Measurements from ENCODE around the gene SMARCA4.
A peak's percentile ranks its signal among the peaks of the same experiment; 100 is the strongest.

SMARCA4 gene

DNA sequence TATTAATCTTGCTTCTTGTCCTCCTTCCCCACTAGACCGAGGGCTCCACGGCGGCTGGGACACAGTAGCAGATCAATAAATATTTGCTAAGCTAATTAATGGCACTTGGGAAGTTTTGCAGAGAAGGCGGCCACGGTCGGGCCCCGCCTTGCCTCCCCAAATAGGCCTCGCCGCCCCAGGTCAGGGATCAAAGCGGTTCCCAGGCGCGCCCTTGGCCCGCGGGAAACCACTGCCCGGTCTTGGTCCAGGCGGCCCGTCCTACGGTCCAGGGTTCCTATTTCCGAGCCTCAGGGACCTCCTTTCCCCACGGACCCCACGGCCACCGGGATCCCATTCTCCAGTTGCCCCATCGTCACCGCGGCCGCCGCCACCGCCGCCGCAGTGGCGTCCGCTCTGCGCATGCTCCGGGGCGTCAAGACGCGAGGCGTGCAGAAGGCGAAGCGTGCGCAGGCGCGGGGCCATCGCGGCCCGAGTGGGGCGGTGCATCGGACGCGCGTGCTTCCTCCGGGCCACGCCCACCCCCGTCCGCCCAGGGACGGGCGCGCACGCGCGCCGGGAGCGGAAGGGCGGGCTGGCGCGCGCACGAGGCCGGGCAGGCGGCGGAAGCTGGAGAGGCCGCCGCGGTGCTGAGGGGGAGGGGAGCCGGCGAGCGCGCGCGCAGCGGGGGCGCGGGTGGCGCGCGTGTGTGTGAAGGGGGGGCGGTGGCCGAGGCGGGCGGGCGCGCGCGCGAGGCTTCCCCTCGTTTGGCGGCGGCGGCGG, at the start of gene SMARCA4:
TSS of gene SMARCA4 (plus strand) at position 717 of the 759 bp plus-strand sequence. CDS start 23,122 bp downstream, outside the sequence.
- DNase-seq = peak; percentile 99

DNA sequence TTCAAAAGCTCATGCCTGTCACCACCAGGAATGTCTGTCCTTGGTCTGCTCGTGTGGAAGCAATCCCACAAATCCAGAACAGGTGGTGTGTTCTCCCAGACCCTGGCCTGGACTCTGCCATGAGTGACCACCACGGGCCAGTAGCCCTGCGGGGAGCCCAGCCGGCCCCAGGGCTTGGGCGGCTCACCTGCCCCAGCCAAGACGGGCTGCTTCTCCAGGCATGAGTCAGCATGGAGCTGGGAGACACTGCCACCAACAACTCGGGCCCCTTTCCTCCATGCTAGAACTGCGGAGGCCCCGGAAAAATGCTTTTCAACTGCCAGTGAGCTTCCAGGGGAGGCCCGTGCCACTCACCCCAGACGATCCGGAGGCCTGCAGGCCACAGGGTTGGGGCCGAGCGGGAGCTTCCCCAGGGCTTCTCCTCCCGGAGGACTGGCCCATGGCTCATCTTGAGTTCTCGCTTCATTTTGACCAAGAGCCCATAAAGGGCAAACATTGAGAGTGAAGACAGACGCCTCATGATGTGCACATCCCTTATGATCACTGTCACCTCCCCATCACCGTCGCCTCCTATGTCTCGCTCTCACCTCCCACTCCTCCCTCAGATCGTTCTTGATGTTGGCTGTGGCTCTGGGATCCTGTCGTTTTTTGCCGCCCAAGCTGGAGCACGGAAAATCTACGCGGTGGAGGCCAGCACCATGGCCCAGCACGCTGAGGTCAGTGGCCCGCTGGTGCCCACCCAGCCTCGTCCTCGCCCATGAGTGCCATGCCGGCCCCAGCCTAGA, 49.1 kb upstream of the SMARCA4 start:
- no peak for DNase-seq

DNA sequence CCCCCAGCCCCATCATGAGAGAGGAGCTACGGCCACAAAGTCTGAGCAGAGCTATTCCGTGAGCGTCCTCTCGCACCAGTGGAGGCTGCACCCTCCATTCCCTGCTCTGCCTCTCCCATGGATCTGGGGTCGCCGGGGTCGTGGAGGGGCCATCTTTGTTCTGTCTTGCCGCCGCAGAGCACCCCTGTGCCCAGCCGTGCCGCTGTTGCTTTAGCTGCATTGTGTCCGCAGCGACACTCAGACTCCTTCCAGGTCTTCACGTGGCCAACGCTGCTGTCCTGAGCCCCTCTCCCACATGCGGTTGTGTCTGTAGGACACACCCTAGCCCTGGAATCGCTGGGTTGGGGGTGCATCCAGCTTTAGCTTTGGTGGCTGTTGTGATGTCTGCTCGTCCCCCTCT, 48.2 kb upstream of the SMARCA4 start:
- no peak for DNase-seq

- no peak for DNase-seq
Measured at GRCh38 chr19:10913716-10914340, 47.0 kb upstream of the SMARCA4 start.

DNA sequence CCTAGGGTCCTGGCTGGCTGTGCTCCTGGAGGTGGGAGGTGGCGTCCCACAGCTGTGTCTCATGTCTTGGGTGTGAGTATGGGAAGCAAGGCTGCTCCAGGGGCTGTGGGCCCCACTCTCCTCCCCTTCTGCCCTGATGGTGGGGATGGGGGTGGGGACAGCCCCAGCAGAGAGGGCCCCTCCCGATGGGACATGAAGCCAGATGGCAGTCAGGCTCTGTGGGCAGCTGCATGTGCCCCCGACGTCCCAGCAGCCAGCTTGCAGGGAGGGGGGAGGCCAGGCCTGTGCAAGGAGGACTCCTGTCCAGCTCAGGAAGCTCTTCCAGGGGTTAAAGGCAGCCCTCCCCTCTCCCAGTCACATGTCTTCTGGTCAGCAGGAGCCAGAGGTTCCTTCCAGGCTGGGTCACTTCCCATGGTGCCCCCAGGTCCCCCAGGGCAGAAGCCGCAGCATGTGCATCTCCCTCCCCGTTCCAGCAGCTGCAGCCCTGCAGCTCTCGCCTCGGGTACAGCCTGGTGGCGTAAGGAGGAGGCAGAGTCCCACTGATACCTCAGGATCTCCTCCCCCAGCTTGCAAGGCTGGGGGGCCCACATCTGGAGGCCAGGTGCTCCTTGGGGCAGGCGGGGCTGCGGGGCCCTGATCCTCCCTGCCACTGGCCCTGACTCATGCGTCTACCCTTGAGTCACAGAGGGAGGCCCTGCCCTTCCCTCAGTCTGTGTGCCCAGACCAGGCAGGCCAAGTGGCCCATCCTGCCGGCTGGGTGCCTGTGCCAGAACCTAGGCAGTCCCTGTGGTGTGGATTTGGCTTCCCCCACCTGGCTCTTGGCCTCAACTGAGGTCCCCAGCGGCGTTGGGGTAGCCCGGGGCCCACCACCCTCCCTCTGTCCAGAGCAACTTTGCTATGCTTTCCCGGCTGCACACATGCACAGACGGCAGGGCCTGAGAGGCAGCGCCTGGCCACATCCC, 45.4 kb upstream of the SMARCA4 start:
- no peak for DNase-seq

DNA sequence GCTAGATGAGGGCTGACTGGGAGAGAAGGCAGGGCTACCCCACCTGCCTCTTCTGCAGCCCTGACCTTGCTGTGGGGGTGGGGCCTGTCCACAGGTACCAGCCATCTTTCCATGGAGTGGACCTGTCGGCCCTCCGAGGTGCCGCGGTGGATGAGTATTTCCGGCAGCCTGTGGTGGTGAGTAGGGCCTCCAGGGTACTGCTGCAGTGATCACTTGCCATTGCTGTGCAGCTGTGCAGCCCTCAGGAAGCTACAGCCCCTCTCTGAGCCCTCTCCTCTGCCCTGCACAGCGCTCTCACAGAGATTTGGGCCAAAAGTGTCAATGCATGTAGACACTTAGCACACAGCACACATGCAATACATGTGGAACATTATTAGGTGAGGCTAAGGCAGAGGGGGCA, 44.2 kb upstream of the SMARCA4 start:
- DNase-seq = no peak

DNA sequence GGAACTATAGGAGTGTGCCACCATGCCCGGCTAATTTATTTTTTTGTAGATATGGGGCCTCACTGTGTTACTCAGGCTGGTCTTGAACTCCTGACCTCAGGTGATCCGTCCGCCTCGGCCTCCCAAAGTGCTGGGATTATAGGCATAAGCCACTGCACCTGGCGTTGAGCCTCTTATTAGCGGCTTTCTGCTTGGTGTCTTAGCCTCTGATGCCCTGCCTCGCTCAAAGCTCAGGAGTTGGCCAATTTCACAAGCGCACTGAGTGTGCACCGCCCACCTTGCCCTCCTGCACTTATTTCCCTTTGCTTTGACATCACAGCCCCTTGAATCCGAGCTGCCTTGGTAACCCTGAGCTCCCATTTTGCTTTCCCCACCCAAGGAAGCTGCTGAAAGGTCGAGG, 42.5 kb upstream of the SMARCA4 start:
- no peak for DNase-seq

DNA sequence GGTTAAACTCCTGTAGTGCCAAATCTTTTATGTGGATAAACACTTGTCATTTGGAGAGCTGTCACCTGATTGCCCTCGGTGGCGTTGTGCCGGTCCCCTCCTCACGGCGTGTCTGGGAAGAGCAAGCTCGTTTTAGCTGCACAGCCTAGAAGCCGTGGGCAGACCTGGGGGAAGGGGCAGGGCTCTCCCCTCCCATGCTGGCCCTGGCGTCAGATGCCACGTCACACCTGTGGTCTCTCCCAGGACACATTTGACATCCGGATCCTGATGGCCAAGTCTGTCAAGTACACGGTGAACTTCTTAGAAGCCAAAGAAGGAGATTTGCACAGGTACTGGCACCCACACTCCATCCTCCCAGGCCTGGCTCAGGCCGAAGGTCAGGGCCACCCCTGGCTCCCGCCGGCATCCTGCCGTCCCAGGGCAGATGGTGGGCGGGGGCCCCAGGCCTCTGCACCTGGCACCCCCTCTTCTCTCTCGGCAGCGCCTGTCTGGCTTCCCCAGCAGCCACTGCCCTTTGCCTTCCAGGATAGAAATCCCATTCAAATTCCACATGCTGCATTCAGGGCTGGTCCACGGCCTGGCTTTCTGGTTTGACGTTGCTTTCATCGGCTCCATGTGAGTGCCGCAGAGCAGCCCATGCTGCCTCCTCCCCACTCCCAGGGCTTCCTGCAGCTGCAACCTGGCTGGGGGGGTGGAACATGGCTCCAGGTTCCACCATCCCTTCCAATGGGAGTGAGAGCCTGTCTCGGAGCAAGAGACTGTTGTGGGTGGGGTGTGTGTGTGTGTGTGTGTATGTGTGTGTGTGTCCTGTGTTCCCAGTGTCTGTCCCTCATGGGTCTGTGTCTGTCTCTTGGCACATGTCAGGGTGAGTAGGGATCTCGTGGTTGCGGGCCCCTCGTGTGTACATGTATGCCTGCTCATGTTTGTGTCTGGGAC, 41.2 kb upstream of the SMARCA4 start:
- no peak for DNase-seq

DNA sequence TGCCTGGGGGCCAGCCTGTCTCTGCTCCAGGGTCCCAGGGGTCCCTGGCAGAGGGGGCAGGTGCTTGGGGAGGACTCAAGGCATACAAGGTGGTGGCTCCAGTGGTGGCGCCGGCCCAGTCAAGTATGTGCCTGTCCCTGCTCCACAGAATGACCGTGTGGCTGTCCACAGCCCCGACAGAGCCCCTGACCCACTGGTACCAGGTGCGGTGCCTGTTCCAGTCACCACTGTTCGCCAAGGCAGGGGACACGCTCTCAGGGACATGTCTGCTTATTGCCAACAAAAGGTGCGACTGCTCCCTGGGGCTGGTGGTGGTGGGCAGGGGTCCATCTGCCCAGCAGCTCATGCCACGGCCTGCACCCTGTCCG, 40.6 kb upstream of the SMARCA4 start:
- no peak for DNase-seq

- DNase-seq = no peak
Measured at GRCh38 chr19:10920781-10921180, 40.0 kb upstream of the SMARCA4 start.

DNA sequence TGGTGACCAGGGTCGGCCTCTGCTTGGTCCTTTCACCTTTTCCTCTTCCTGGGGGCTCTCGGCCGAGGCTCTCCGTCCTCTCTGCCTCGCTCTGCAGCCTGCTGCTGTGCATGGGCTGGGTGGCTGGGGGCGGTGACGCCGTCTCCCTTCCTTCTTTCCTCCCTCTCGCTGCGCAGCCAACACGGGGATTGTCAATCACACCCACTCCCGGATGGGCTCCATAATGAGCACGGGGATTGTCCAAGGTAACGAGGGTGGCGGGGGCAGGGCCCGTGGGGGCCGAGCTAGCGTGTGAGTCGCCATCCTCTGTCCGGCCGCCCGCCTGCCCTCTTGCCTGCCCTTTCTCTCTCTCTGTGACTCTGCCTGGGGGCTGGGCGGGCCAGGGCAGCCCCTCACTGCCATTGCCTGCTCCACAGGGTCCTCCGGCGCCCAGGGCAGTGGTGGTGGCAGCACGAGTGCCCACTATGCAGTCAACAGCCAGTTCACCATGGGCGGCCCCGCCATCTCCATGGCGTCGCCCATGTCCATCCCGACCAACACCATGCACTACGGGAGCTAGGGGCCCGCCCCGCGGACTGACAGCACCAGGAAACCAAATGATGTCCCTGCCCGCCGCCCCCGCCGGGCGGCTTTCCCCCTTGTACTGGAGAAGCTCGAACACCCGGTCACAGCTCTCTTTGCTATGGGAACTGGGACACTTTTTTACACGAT, 39.5 kb upstream of the SMARCA4 start:
- DNase-seq = no peak

- no peak for DNase-seq
Measured at GRCh38 chr19:10921910-10922637, 38.8 kb upstream of the SMARCA4 start.

DNA sequence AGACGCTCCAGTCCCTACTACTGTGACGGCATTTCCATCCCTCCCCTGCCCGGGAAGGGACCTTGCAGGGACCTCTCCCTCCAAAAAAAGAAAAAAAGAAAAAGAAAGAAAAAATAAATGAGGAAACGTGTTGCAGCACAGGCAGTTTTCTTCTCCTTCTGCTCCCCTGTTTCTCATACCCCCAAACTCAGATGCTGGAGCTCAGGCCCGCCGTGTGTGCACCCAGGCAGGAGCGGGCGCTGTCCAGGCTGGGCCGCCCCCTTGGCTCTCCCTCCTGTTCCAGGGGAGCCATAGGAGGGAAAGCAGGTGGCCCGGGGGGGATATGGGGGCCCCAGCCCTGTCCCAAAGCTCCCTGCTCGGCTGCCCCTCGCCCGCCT, 38.2 kb upstream of the SMARCA4 start:
- no peak for DNase-seq

GRCh38 chr19:10923260-10924112, 37.3 kb upstream of the SMARCA4 start:
- no peak for DNase-seq

DNA sequence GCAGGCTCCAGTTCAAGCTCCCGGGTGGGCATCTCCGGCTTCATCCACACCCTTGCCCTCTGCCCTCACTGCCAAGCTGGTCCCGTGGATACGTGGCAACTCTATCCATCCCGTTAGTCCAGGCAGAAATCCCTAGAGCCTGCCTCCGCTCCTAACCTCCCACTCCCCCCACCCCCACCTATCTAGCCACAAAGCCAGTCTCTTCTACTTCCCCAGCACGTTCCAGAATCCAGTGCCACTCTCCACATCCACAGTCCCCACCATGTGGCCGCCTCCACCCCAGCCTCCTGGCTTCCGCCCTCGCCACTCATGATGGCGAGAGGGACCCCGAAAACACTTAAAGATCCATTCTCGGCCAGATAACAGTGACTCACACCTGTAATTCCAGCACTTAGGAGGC, 36.2 kb upstream of the SMARCA4 start:
- DNase-seq = no peak

DNA sequence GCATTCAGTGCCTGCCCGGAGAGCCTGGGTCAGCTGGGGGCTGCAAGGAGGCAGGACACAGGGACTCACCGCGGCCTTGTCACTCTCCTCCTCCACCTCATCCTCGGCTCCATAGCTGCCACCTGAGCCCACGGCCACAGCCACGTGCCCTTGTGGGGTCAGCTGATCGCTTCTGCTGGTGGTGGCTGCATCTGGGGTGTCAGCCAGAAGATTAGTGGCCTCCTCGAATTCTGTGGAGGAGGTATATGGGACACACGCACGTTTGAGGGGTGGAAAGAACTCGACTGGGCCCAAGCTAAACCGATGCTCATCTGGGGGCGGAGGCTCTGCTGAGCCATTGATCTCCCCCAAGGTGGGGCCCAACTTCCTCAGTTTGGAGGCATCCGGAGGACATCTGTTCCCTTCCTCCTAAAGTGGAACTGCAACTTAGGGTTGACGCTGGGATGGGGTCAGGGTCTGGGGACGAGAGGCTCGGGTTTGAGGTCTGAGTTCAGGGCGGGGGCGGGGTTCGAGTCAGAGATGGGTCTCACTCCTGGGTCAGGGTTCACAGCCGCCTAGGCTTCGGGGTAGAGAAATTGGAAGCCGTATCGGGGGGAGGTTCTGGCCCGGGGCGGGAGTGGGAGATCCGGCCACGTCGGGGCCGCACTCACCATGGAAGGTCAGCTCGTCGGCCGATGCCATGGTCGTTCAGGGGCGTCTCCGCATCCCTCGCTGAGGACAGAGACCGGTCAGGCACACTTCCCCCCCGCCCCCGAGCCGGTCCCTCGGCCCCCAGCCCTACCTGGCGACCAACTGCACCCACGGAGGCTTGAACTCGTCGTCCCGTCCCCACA, 32.9 kb upstream of the SMARCA4 start:
- DNase-seq = no peak

GRCh38 chr19:10928563-10929401, 32.0 kb upstream of the SMARCA4 start, which contains the start of the genes TIMM29 and YIPF2:
Gene TIMM29, plus strand, starts transcription at chr19:10928811. Its CDS starts 12 bp downstream, at chr19:10928823.
Gene YIPF2, minus strand, starts transcription at chr19:10928639. Its CDS starts 229 bp downstream, at chr19:10928410.
- DNase-seq = peak; percentile 99

Data from NCI-H69 (cell line).